Panc1 (cell line): Measurements from ENCODE around the gene SARDH.

Experiments used
- POLR2AphosphoS5 ChIP-seq: IDR thresholded peaks from 2 replicates; pipeline ENCODE4 v1.6.1; 2012; ENCODE audit warnings: mild to moderate bottlenecking, low read depth, low read length, moderate library complexity
- SIN3A ChIP-seq: IDR thresholded peaks from 2 replicates; pipeline ENCODE4 v1.6.1; 2012; ENCODE audit warnings: low read depth, mild to moderate bottlenecking, low read length, moderate library complexity, borderline replicate concordance; ENCODE audit not compliant: insufficient read depth
- TCF7L2 ChIP-seq: IDR thresholded peaks from 2 replicates; pipeline ENCODE4 v1.6.1; 2011; ENCODE audit warnings: mild to moderate bottlenecking, low read depth, low read length, inconsistent platforms
- TF ChIP-seq, protein P1 (sequence below): fragments of 450-650 bp; IDR thresholded peaks from 2 replicates; pipeline ENCODE4 v1.5.1; 2017; ENCODE audit warnings: mild to moderate bottlenecking
- TF ChIP-seq, protein P2 (sequence below), 2 experiments: IDR thresholded peaks; 2 replicates each; pipeline ENCODE4 v1.6.1; 2011 to 2012; ENCODE audit warnings: low read depth in 2 of 2, control low read depth in 1 of 2, low read length in 1 of 2, mild to moderate bottlenecking in 1 of 2, moderate library complexity in 1 of 2; ENCODE audit not compliant: insufficient read depth in 1 of 2

DNA sequence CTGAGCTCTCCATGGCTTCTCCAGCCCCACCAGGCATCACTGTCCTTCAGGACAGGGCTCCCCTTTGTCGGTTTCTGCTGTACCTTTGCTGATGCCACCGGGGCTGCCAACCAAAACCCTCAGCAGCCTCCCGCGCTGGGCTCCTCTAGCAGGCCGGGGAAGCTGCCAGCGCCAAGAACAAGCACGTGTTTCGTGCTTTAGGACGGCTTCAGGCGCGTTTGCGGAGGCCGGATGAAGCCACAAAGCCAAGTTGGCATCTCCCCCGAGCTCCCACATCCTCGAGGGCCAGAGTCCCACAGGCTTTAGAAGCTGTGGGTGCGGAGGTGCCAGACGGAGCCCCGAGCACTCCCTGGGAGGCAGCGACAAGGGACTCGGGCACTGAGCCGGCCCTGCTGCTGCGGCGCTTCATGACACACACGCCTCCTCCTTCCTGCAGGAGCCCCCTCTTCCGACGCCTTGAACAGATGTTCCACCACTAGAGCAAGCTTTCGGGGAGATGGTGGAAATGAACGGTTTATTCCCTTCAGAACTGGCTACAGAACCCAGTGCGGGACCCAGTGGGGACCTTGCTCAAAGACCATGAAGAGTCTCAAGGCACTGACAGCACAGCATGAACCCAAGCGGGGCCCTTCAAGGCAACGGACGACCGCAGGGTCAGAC lies 36.7 kb downstream of the SARDH start:
- TF ChIP-seq, protein P1, sequence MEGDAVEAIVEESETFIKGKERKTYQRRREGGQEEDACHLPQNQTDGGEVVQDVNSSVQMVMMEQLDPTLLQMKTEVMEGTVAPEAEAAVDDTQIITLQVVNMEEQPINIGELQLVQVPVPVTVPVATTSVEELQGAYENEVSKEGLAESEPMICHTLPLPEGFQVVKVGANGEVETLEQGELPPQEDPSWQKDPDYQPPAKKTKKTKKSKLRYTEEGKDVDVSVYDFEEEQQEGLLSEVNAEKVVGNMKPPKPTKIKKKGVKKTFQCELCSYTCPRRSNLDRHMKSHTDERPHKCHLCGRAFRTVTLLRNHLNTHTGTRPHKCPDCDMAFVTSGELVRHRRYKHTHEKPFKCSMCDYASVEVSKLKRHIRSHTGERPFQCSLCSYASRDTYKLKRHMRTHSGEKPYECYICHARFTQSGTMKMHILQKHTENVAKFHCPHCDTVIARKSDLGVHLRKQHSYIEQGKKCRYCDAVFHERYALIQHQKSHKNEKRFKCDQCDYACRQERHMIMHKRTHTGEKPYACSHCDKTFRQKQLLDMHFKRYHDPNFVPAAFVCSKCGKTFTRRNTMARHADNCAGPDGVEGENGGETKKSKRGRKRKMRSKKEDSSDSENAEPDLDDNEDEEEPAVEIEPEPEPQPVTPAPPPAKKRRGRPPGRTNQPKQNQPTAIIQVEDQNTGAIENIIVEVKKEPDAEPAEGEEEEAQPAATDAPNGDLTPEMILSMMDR = no peak
- TF ChIP-seq POLR2AphosphoS5 (no peak), SIN3A (no peak), TCF7L2 (no peak)
- TF ChIP-seq, protein P2, sequence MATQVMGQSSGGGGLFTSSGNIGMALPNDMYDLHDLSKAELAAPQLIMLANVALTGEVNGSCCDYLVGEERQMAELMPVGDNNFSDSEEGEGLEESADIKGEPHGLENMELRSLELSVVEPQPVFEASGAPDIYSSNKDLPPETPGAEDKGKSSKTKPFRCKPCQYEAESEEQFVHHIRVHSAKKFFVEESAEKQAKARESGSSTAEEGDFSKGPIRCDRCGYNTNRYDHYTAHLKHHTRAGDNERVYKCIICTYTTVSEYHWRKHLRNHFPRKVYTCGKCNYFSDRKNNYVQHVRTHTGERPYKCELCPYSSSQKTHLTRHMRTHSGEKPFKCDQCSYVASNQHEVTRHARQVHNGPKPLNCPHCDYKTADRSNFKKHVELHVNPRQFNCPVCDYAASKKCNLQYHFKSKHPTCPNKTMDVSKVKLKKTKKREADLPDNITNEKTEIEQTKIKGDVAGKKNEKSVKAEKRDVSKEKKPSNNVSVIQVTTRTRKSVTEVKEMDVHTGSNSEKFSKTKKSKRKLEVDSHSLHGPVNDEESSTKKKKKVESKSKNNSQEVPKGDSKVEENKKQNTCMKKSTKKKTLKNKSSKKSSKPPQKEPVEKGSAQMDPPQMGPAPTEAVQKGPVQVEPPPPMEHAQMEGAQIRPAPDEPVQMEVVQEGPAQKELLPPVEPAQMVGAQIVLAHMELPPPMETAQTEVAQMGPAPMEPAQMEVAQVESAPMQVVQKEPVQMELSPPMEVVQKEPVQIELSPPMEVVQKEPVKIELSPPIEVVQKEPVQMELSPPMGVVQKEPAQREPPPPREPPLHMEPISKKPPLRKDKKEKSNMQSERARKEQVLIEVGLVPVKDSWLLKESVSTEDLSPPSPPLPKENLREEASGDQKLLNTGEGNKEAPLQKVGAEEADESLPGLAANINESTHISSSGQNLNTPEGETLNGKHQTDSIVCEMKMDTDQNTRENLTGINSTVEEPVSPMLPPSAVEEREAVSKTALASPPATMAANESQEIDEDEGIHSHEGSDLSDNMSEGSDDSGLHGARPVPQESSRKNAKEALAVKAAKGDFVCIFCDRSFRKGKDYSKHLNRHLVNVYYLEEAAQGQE (IDR thresholded peaks at IDR 0.05; ENCODE audit: insufficient read depth in 1 of 2, low read depth in 2 of 2, low read length in 1 of 2) = no peak
